Measurements from ENCODE around the gene IL1RL2. TPM values are rescaled to one million over a fixed set of nuclear protein-coding genes. Genes with fewer than 3 reads are reported as not detected.

The IL1RL2 gene
- total and polyA plus RNA-seq, 2 donors (not counting 1 experiment from before 2014, with no cell fraction given) = 0.28 to 2.6 TPM

- no peaks in the 10 kb centered on the region for H3K27me3 ChIP-seq (ENCODE audit: control insufficient read depth, insufficient read depth, low read length)
- H3K36me3 ChIP-seq (ENCODE audit: control insufficient read depth, insufficient read depth, low read length) = peaks cover 6% of the 10 kb centered on the region
- H2AFZ ChIP-seq (ENCODE audit: low read length) = no peak overlapping the region
- no peak overlapping the region for H3K9ac ChIP-seq (ENCODE audit: insufficient read depth, low read length)
- H4K20me1 ChIP-seq (ENCODE audit: control insufficient read depth, extremely low read depth, insufficient read depth, low read length) = no peaks in the 10 kb centered on the region
- H3K4me2 ChIP-seq (ENCODE audit: extremely low read depth, insufficient read depth, low read length) = no peak overlapping the region
- H3K9me3 ChIP-seq (ENCODE audit: control insufficient read depth, insufficient read depth, low read depth, low read length) = no peaks in the 10 kb centered on the region
- no peaks in the 10 kb centered on the region for H3K79me2 ChIP-seq (ENCODE audit: control insufficient read depth, insufficient read depth, low read length)
- DNase-seq (ENCODE audit: low read depth in 2 of 2) = peak in 1 of 2 donors; percentile 63
- no peaks in the 10 kb centered on the region for H3K4me1 ChIP-seq (ENCODE audit: control insufficient read depth, extremely low read depth, insufficient read depth, low read length)
- H3K27ac ChIP-seq (ENCODE audit: insufficient read depth, low read length) = no peak overlapping the region
- TF ChIP-seq, protein P1, sequence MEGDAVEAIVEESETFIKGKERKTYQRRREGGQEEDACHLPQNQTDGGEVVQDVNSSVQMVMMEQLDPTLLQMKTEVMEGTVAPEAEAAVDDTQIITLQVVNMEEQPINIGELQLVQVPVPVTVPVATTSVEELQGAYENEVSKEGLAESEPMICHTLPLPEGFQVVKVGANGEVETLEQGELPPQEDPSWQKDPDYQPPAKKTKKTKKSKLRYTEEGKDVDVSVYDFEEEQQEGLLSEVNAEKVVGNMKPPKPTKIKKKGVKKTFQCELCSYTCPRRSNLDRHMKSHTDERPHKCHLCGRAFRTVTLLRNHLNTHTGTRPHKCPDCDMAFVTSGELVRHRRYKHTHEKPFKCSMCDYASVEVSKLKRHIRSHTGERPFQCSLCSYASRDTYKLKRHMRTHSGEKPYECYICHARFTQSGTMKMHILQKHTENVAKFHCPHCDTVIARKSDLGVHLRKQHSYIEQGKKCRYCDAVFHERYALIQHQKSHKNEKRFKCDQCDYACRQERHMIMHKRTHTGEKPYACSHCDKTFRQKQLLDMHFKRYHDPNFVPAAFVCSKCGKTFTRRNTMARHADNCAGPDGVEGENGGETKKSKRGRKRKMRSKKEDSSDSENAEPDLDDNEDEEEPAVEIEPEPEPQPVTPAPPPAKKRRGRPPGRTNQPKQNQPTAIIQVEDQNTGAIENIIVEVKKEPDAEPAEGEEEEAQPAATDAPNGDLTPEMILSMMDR (conservative IDR thresholded peaks at IDR 0.05 in 1 of 2, IDR thresholded peaks at IDR 0.05 in 1 of 2; ENCODE audit: low read depth in 1 of 2, low read length in 2 of 2) = no peak
- TF ChIP-seq EZH2 (IDR thresholded peaks at IDR 0.05; ENCODE audit: low read length, missing control alignments) = no peak
- H3K4me3 ChIP-seq (replicated peaks in 1 of 4; ENCODE audit: control extremely low read depth in 1 of 4, insufficient read depth in 1 of 4, low read depth in 3 of 4, low read length in 4 of 4) = no peak overlapping the region
Observed at GRCh38 chr2:102181919-102182635, 4.7 kb upstream of the IL1RL2 start.

DNA sequence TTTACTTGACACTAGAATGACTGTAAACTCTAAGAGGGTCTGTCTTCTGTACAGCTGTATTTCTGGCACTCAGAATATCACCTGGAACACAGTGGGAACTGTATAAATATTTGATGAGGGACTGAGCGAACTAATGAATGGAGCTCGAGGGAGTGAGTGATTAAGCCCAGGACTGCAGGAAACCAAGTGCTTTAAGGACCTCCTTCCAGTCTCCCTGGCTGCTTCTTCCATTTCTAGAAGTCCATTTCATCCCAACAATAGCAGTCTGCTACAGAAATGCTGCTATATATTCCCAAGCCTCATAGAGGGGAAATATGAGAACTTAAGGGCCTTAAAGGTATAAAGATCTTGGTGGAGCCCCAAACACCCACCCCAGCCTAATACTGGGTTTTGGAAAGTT is 2.8 kb upstream of the IL1RL2 start:
- H3K9ac ChIP-seq (ENCODE audit: insufficient read depth, low read length) = no peak overlapping the region
- no peak overlapping the region for H3K4me3 ChIP-seq (replicated peaks in 1 of 4; ENCODE audit: control extremely low read depth in 1 of 4, insufficient read depth in 1 of 4, low read depth in 3 of 4, low read length in 4 of 4)
- TF ChIP-seq, protein P1 (conservative IDR thresholded peaks at IDR 0.05 in 1 of 2, IDR thresholded peaks at IDR 0.05 in 1 of 2; ENCODE audit: low read depth in 1 of 2, low read length in 2 of 2) = no peak
- TF ChIP-seq EZH2 (IDR thresholded peaks at IDR 0.05; ENCODE audit: low read length, missing control alignments) = no peak
- H2AFZ ChIP-seq (ENCODE audit: low read length) = no peak overlapping the region
- no peak overlapping the region for H3K27ac ChIP-seq (ENCODE audit: insufficient read depth, low read length)
- H3K36me3 ChIP-seq (ENCODE audit: control insufficient read depth, insufficient read depth, low read length) = no peaks in the 10 kb centered on the region
- H3K4me1 ChIP-seq (ENCODE audit: control insufficient read depth, extremely low read depth, insufficient read depth, low read length) = no peaks in the 10 kb centered on the region
- no peaks in the 10 kb centered on the region for H3K27me3 ChIP-seq (ENCODE audit: control insufficient read depth, insufficient read depth, low read length)
- no peaks in the 10 kb centered on the region for H4K20me1 ChIP-seq (ENCODE audit: control insufficient read depth, extremely low read depth, insufficient read depth, low read length)
- H3K4me2 ChIP-seq (ENCODE audit: extremely low read depth, insufficient read depth, low read length) = no peak overlapping the region
- H3K79me2 ChIP-seq (ENCODE audit: control insufficient read depth, insufficient read depth, low read length) = no peaks in the 10 kb centered on the region
- no peak for DNase-seq (ENCODE audit: low read depth in 2 of 2)
- H3K9me3 ChIP-seq (ENCODE audit: control insufficient read depth, insufficient read depth, low read depth, low read length) = no peaks in the 10 kb centered on the region

DNA sequence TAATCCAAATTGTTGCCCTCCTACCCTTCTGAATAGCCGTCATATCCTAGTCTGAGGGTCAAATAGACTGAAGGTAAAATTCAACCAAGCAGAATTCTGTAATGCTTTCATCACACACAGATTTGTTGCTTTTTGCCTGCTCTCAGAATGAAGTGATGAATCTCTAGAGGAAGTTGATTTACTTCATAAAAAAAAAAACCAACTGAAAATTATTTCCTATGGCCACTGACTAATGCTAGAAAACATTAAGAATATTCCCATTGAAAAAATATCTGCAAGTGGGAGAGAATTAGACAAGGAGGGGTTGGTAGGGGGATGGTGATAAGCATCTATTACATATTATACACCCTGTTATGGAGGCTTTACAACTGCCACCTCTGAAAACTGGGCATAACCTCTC is 2.3 kb upstream of the IL1RL2 start:
- Histone ChIP-seq H3K27me3 (ENCODE audit: control insufficient read depth, insufficient read depth, low read length) (no peaks in the 10 kb centered on the region), H2AFZ (ENCODE audit: low read length) (no peak overlapping the region), H3K9me3 (ENCODE audit: control insufficient read depth, insufficient read depth, low read depth, low read length) (no peaks in the 10 kb centered on the region), H3K4me2 (ENCODE audit: extremely low read depth, insufficient read depth, low read length) (no peak overlapping the region), H3K27ac (ENCODE audit: insufficient read depth, low read length) (no peak overlapping the region), H4K20me1 (ENCODE audit: control insufficient read depth, extremely low read depth, insufficient read depth, low read length) (no peaks in the 10 kb centered on the region), H3K36me3 (ENCODE audit: control insufficient read depth, insufficient read depth, low read length) (no peaks in the 10 kb centered on the region), H3K4me3 (replicated peaks in 1 of 4; ENCODE audit: control extremely low read depth in 1 of 4, insufficient read depth in 1 of 4, low read depth in 3 of 4, low read length in 4 of 4) (no peak overlapping the region), H3K79me2 (ENCODE audit: control insufficient read depth, insufficient read depth, low read length) (no peaks in the 10 kb centered on the region), H3K4me1 (ENCODE audit: control insufficient read depth, extremely low read depth, insufficient read depth, low read length) (no peaks in the 10 kb centered on the region), H3K9ac (ENCODE audit: insufficient read depth, low read length) (no peak overlapping the region)
- no peak for TF ChIP-seq EZH2 (IDR thresholded peaks at IDR 0.05; ENCODE audit: low read length, missing control alignments)
- TF ChIP-seq, protein P1 (conservative IDR thresholded peaks at IDR 0.05 in 1 of 2, IDR thresholded peaks at IDR 0.05 in 1 of 2; ENCODE audit: low read depth in 1 of 2, low read length in 2 of 2) = no peak
- DNase-seq (ENCODE audit: low read depth in 2 of 2) = no peak

Data from fibroblast of lung (primary cell).